Trophoblast cell (in vitro differentiated cells and primary cell): ENCODE measurements around the gene COMMD4.
"Not testable (repeated sequence)": the region's sequence is repeated elsewhere in the genome, so short reads cannot be mapped to it uniquely, and the experiment has no call there.

Experiments used
- DNase-seq, 2 donors: peaks; one replicate each; pipeline ENCODE4 v3.0.0-alpha.2; 2016
- H2AFZ ChIP-seq: 2 replicates; pipeline ENCODE4 v1.6.1; 2013; ENCODE audit warnings: low read length, moderate library complexity, mild to moderate bottlenecking; ENCODE audit not compliant: insufficient read depth, poor library complexity
- H2AK5ac ChIP-seq: 2 replicates; pipeline ENCODE4 v1.6.1; 2013; ENCODE audit warnings: mild to moderate bottlenecking, low read length
- H2BK120ac ChIP-seq: 2 replicates; pipeline ENCODE4 v1.6.1; 2013; ENCODE audit warnings: low read length, mild to moderate bottlenecking, moderate library complexity; ENCODE audit not compliant: insufficient read depth, poor library complexity
- H2BK12ac ChIP-seq: 2 replicates; pipeline ENCODE4 v1.6.1; 2013; ENCODE audit warnings: mild to moderate bottlenecking, low read length, moderate library complexity
- H2BK5ac ChIP-seq: 2 replicates; pipeline ENCODE4 v1.6.1; 2013; ENCODE audit warnings: low read length, low read depth, moderate library complexity, mild to moderate bottlenecking; ENCODE audit not compliant: poor library complexity
- H3K14ac ChIP-seq: 2 replicates; pipeline ENCODE4 v1.6.1; 2013; ENCODE audit warnings: mild to moderate bottlenecking, low read length
- H3K18ac ChIP-seq: 2 replicates; pipeline ENCODE4 v1.6.1; 2013; ENCODE audit warnings: mild to moderate bottlenecking, low read length
- H3K23ac ChIP-seq: 2 replicates; pipeline ENCODE4 v1.6.1; 2013; ENCODE audit warnings: low read length
- H3K27ac ChIP-seq: 2 replicates; pipeline ENCODE4 v1.5.1; 2013; ENCODE audit warnings: low read depth, mild to moderate bottlenecking, inconsistent platforms, low read length, moderate library complexity
- H3K27me3 ChIP-seq: 2 replicates; pipeline ENCODE4 v1.6.1; 2013; ENCODE audit warnings: inconsistent platforms, mild to moderate bottlenecking, low read length, moderate library complexity; ENCODE audit not compliant: insufficient read depth
- H3K36me3 ChIP-seq, 2 experiments: 1 replicate in 1 of 2; 2 replicates in 1 of 2; pipeline ENCODE4 v1.6.1; 2013; ENCODE audit warnings: low read length in 2 of 2, mild to moderate bottlenecking in 2 of 2, moderate library complexity in 1 of 2; ENCODE audit not compliant: insufficient read depth in 2 of 2, control insufficient read depth in 1 of 2
- H3K4ac ChIP-seq: 2 replicates; pipeline ENCODE4 v1.6.1; 2013; ENCODE audit warnings: low read depth, mild to moderate bottlenecking, low read length, moderate library complexity
- H3K4me1 ChIP-seq, 2 experiments: 1 replicate in 1 of 2; 2 replicates in 1 of 2; pipeline ENCODE4 v1.6.1; 2013; ENCODE audit warnings: low read length in 2 of 2, mild to moderate bottlenecking in 2 of 2, moderate library complexity in 1 of 2; ENCODE audit not compliant: insufficient read depth in 2 of 2, control insufficient read depth in 1 of 2
- H3K4me2 ChIP-seq: 2 replicates; pipeline ENCODE4 v1.6.1; 2013; ENCODE audit warnings: inconsistent platforms, mild to moderate bottlenecking, low read length, moderate library complexity
- H3K4me3 ChIP-seq: 2 replicates; pipeline ENCODE4 v1.5.1; 2013; ENCODE audit warnings: mild to moderate bottlenecking, low read depth, low read length, inconsistent platforms
- H3K79me1 ChIP-seq: one replicate; pipeline ENCODE4 v1.6.1; 2013; ENCODE audit warnings: low read length
- H3K79me2 ChIP-seq: 2 replicates; pipeline ENCODE4 v1.6.1; 2013; ENCODE audit warnings: low read length, mild to moderate bottlenecking; ENCODE audit not compliant: control insufficient read depth, insufficient read depth, poor library complexity
- H3K9ac ChIP-seq: 2 replicates; pipeline ENCODE4 v1.6.1; 2013; ENCODE audit warnings: mild to moderate bottlenecking, low read length
- H3K9me3 ChIP-seq: 2 replicates; pipeline ENCODE4 v1.6.1; 2013; ENCODE audit warnings: low read depth, mild to moderate bottlenecking, control low read depth, inconsistent platforms, low read length; ENCODE audit not compliant: insufficient read depth
- H4K12ac ChIP-seq: 2 replicates; pipeline ENCODE4 v1.6.1; 2013; ENCODE audit warnings: low read depth, mild to moderate bottlenecking, low read length, moderate library complexity
- H4K8ac ChIP-seq: 2 replicates; pipeline ENCODE4 v1.6.1; 2013; ENCODE audit warnings: low read depth, mild to moderate bottlenecking, low read length, moderate library complexity
- H4K91ac ChIP-seq: one replicate; pipeline ENCODE4 v1.6.1; 2013; ENCODE audit warnings: low read depth, mild to moderate bottlenecking, low read length, moderate library complexity
- WGBS: extraction: QIAGEN DNeasy Blood & Tissue Kit; methylation state at CpG from one replicate; pipeline ENCODE4 v1.1.7; 2013; ENCODE audit warnings: missing lambda C conversion rate; ENCODE audit not compliant: insufficient read length, insufficient coverage; ENCODE audit errors: extremely low coverage; 5-methylcytosine and 5-hydroxymethylcytosine counted together

Gene COMMD4

DNA sequence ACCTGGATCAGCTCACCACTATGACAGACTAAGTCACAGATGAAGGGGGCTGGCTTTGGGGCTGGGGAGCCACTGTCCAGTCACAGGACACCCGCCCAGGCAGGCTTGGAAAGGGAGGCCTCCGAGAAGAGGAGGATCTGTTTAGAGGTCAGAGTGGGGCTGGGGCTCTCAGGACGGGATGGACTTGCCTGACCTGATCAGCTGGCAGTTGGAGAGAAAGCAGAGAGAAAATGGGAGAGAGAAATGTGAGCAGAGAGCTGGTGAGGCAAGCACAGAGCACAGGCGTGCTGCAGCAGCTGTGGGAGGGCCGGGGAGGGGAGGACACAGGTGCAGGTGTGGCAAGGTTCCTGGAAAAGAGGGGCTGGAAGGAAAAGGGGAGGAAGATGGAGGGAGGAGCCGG lies 35.8 kb upstream of the COMMD4 start:
- H4K8ac ChIP-seq, H2BK120ac ChIP-seq, H2BK12ac ChIP-seq, H3K36me3 ChIP-seq, H3K27ac ChIP-seq, H3K4me2 ChIP-seq, H3K9me3 ChIP-seq, H4K91ac ChIP-seq, H4K12ac ChIP-seq, H3K18ac ChIP-seq, H3K79me2 ChIP-seq, H3K23ac ChIP-seq, DNase-seq, H3K14ac ChIP-seq, H2AK5ac ChIP-seq, H2BK5ac ChIP-seq, H3K4ac ChIP-seq, H3K79me1 ChIP-seq, H3K27me3 ChIP-seq, H3K4me3 ChIP-seq, H3K9ac ChIP-seq, H2AFZ ChIP-seq, H3K4me1 ChIP-seq: not testable (repeated sequence)
- no CpG with 5 or more reads among the region's 6 CpGs for WGBS

DNA sequence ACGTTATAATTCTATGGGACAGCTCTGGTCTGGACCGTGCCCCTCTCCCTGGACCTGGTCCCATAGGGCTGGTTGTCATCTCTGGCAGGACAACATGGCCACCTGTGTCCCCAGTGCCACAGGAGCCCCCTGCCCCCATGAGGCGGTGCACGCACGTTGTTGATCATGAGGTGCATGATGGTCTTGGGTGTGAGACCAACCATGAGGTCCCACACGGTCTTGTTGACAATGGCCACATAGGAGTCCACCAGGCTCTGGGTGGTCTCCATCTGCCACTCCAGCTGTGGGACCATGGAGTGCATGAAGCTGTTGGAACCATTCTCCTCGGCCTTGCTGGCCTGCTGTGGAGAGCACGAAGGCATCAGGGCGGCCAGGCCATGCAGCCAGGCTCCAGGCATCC lies 33.5 kb upstream of the COMMD4 start:
- WGBS, result no CpG with 5 or more reads among the region's 9 CpGs
- no peak overlapping the region for H4K91ac ChIP-seq
- no peak overlapping the region for H2AK5ac ChIP-seq
- H2BK5ac ChIP-seq, result no peak overlapping the region
- no peak overlapping the region for H3K4me3 ChIP-seq
- H2AFZ ChIP-seq, result no peak overlapping the region
- no peak for DNase-seq
- no peak overlapping the region for H2BK12ac ChIP-seq
- H3K4me1 ChIP-seq, result peaks cover 3% of the 10 kb centered on the region in 2 experiments
- H3K79me1 ChIP-seq, result no peaks in the 10 kb centered on the region
- H4K8ac ChIP-seq, result no peak overlapping the region
- no peaks in the 10 kb centered on the region for H3K36me3 ChIP-seq
- no peak overlapping the region for H3K4me2 ChIP-seq
- H3K14ac ChIP-seq, result no peak overlapping the region
- no peak overlapping the region for H3K27ac ChIP-seq
- no peaks in the 10 kb centered on the region for H3K79me2 ChIP-seq
- H3K23ac ChIP-seq, result no peak overlapping the region
- H3K18ac ChIP-seq, result no peak overlapping the region
- no peaks in the 10 kb centered on the region for H3K9me3 ChIP-seq
- no peaks in the 10 kb centered on the region for H3K27me3 ChIP-seq
- H4K12ac ChIP-seq, result no peak overlapping the region
- no peak overlapping the region for H3K9ac ChIP-seq
- H3K4ac ChIP-seq, result no peak overlapping the region
- H2BK120ac ChIP-seq, result no peak overlapping the region

DNA sequence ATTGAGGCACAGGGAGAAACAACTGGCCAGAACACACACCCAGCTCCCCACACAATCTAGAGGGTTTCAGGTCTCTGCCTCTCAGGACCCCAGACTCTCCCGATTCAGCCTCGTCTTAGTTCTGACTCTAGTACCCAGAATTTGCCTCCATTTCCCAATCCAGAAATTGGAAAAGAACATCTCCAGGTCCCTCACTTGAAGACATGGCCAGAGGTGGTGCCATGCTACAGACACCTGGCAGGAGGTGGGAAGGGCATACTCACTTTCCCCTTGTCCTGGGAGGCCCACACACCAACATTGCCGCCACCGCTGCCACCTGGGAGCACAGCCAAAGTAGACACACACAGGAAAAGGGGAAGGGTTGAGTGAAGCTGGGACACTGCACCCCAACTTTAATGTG lies 33.1 kb upstream of the COMMD4 start:
- H2BK120ac ChIP-seq, H4K8ac ChIP-seq, H3K79me2 ChIP-seq, H2BK12ac ChIP-seq, H2AK5ac ChIP-seq, H2AFZ ChIP-seq, H4K12ac ChIP-seq, H3K18ac ChIP-seq, H3K79me1 ChIP-seq, H3K27me3 ChIP-seq, H3K9ac ChIP-seq, H3K27ac ChIP-seq, H3K4me2 ChIP-seq, H3K36me3 ChIP-seq, H3K4ac ChIP-seq, H3K14ac ChIP-seq, H3K4me3 ChIP-seq, H3K4me1 ChIP-seq, H2BK5ac ChIP-seq, H3K9me3 ChIP-seq, H4K91ac ChIP-seq, DNase-seq, H3K23ac ChIP-seq: not testable (repeated sequence)
- WGBS, result no CpG with 5 or more reads among the region's 4 CpGs

DNA sequence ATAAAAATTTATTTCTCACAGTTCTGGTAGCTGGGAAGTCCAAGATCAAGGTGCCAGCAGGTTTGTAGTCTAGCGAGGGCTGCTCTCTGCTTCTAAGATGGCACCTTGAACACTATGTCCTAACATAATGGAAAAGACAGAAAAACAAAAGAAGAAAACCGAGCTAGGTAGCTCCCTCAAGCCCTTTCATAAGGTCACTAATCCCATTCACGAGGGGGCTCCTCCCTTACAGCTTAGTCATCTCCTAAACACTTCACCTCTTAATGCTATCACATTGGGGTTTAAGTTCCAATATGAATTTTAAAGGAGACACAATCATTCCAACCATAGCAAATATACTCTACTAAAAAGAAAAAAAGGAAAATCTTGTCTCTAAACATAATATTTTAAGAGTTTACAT lies 29.7 kb upstream of the COMMD4 start:
- no peak for DNase-seq
- no peak overlapping the region for H3K4me3 ChIP-seq
- no peak overlapping the region for H2BK120ac ChIP-seq
- H3K9me3 ChIP-seq, result no peaks in the 10 kb centered on the region
- no peak overlapping the region for H3K14ac ChIP-seq
- no peak overlapping the region for H2AK5ac ChIP-seq
- no peak overlapping the region for H3K9ac ChIP-seq
- H3K27me3 ChIP-seq, result no peaks in the 10 kb centered on the region
- H2BK12ac ChIP-seq, result no peak overlapping the region
- H3K79me2 ChIP-seq, result no peaks in the 10 kb centered on the region
- H3K27ac ChIP-seq, result no peak overlapping the region
- WGBS, result no CpG with 5 or more reads among the region's 3 CpGs
- no peak overlapping the region for H3K18ac ChIP-seq
- no peak overlapping the region for H2BK5ac ChIP-seq
- no peak overlapping the region for H4K91ac ChIP-seq
- H4K8ac ChIP-seq, result no peak overlapping the region
- H3K36me3 ChIP-seq, result no peaks in the 10 kb centered on the region
- H3K4me2 ChIP-seq, result no peak overlapping the region
- no peaks in the 10 kb centered on the region for H3K79me1 ChIP-seq
- H2AFZ ChIP-seq, result no peak overlapping the region
- H3K23ac ChIP-seq, result no peak overlapping the region
- H3K4ac ChIP-seq, result no peak overlapping the region
- H4K12ac ChIP-seq, result no peak overlapping the region
- H3K4me1 ChIP-seq, result no peaks in the 10 kb centered on the region
